HL-60 (cell line): Measurements from ENCODE around the gene OR2T10.

Experiments
- GABPA ChIP-seq: IDR thresholded peaks from 2 replicates; pipeline ENCODE4 v1.6.1; 2012; ENCODE audit warnings: low read depth
- POLR2AphosphoS5 ChIP-seq: IDR thresholded peaks from 2 replicates; pipeline ENCODE4 v1.6.1; 2012; ENCODE audit warnings: low read depth
- SPI1 ChIP-seq: IDR thresholded peaks from 2 replicates; pipeline ENCODE4 v1.6.1; 2012; ENCODE audit warnings: low read depth, mild to moderate bottlenecking, borderline replicate concordance
- TF ChIP-seq, protein P1 (sequence below): IDR thresholded peaks from 2 replicates; pipeline ENCODE4 v1.6.1; 2012; ENCODE audit warnings: low read depth; ENCODE audit not compliant: insufficient replicate concordance
- TF ChIP-seq, protein P2 (sequence below): IDR thresholded peaks from one replicate; pipeline ENCODE4 v1.5.1; 2011; ENCODE audit warnings: low read length, control low read depth, inconsistent platforms; ENCODE audit not compliant: insufficient read depth

DNA sequence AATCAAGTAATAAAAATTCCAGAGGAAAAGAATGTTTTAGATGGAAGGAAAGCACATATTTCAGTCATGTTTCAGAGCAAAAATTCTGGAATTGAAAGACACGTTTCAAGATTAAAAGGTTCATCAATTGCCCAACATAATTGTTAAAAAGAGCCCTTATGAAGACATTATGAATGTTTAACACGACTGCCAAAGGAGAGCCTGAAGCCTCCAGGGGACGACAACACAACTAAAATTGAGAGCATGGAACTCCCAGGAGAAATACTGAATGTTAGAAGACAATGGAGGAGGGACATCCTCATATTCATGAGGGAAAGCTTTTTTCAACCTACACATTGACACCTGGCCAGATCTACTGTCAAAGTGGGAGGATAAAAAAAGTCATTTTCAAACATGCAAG lies 21.4 kb upstream of the OR2T10 start:
- TF ChIP-seq, protein P1, sequence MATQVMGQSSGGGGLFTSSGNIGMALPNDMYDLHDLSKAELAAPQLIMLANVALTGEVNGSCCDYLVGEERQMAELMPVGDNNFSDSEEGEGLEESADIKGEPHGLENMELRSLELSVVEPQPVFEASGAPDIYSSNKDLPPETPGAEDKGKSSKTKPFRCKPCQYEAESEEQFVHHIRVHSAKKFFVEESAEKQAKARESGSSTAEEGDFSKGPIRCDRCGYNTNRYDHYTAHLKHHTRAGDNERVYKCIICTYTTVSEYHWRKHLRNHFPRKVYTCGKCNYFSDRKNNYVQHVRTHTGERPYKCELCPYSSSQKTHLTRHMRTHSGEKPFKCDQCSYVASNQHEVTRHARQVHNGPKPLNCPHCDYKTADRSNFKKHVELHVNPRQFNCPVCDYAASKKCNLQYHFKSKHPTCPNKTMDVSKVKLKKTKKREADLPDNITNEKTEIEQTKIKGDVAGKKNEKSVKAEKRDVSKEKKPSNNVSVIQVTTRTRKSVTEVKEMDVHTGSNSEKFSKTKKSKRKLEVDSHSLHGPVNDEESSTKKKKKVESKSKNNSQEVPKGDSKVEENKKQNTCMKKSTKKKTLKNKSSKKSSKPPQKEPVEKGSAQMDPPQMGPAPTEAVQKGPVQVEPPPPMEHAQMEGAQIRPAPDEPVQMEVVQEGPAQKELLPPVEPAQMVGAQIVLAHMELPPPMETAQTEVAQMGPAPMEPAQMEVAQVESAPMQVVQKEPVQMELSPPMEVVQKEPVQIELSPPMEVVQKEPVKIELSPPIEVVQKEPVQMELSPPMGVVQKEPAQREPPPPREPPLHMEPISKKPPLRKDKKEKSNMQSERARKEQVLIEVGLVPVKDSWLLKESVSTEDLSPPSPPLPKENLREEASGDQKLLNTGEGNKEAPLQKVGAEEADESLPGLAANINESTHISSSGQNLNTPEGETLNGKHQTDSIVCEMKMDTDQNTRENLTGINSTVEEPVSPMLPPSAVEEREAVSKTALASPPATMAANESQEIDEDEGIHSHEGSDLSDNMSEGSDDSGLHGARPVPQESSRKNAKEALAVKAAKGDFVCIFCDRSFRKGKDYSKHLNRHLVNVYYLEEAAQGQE = no peak
- TF ChIP-seq SPI1 (no peak), POLR2AphosphoS5 (no peak), GABPA (no peak)
- TF ChIP-seq, protein P2, sequence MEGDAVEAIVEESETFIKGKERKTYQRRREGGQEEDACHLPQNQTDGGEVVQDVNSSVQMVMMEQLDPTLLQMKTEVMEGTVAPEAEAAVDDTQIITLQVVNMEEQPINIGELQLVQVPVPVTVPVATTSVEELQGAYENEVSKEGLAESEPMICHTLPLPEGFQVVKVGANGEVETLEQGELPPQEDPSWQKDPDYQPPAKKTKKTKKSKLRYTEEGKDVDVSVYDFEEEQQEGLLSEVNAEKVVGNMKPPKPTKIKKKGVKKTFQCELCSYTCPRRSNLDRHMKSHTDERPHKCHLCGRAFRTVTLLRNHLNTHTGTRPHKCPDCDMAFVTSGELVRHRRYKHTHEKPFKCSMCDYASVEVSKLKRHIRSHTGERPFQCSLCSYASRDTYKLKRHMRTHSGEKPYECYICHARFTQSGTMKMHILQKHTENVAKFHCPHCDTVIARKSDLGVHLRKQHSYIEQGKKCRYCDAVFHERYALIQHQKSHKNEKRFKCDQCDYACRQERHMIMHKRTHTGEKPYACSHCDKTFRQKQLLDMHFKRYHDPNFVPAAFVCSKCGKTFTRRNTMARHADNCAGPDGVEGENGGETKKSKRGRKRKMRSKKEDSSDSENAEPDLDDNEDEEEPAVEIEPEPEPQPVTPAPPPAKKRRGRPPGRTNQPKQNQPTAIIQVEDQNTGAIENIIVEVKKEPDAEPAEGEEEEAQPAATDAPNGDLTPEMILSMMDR = peak; percentile 78
